Liver (tissue), 9 donors: ENCODE results near the gene ROR1. TPM values are rescaled to one million over a fixed set of nuclear protein-coding genes. Genes with fewer than 3 reads are reported as not detected.

ENCODE experiments used
- DNase-seq: peaks from one replicate; pipeline ENCODE4 v3.0.0-alpha.2; 2017; ENCODE audit warnings: low spot score
- H3K27ac ChIP-seq, 2 donors: one replicate each; pipeline ENCODE4 v1.7.0; 2013; ENCODE audit warnings: inconsistent platforms in 2 of 2, low read length in 2 of 2, control low read depth in 1 of 2, low read depth in 1 of 2, mild to moderate bottlenecking in 1 of 2
- H3K27me3 ChIP-seq, 4 donors: one replicate each; pipeline versions ENCODE4 v1.6.1 to v1.7.0; 2013; ENCODE audit warnings: low read length in 3 of 4, inconsistent platforms in 1 of 4, mild to moderate bottlenecking in 1 of 4, moderate library complexity in 1 of 4; ENCODE audit not compliant: control insufficient read depth in 4 of 4, insufficient read depth in 4 of 4
- H3K36me3 ChIP-seq, 4 donors: one replicate each; pipeline versions ENCODE4 v1.6.1 to v1.7.0; 2013; ENCODE audit warnings: low read length in 3 of 4, mild to moderate bottlenecking in 3 of 4, low read depth in 1 of 4, moderate library complexity in 1 of 4; ENCODE audit not compliant: control insufficient read depth in 4 of 4, insufficient read depth in 3 of 4
- H3K4me1 ChIP-seq, 4 donors: one replicate each; pipeline versions ENCODE4 v1.6.1 to v1.7.0; 2013; ENCODE audit warnings: low read length in 3 of 4, mild to moderate bottlenecking in 3 of 4, moderate library complexity in 1 of 4; ENCODE audit not compliant: control insufficient read depth in 4 of 4, insufficient read depth in 4 of 4
- H3K4me3 ChIP-seq, 3 donors: one replicate each; pipeline versions ENCODE4 v1.6.1 to v1.7.0; 2013; ENCODE audit warnings: low read length in 3 of 3, control low read depth in 1 of 3, low read depth in 1 of 3, mild to moderate bottlenecking in 1 of 3
- H3K9ac ChIP-seq, 2 donors: one replicate each; pipeline ENCODE4 v1.7.0; 2013; ENCODE audit warnings: low read length in 2 of 2, mild to moderate bottlenecking in 2 of 2, moderate library complexity in 2 of 2, control low read depth in 1 of 2, low read depth in 1 of 2
- H3K9me3 ChIP-seq, 4 donors: one replicate each; pipeline versions ENCODE4 v1.6.1 to v1.7.0; 2013; ENCODE audit warnings: low read length in 3 of 4; ENCODE audit not compliant: control insufficient read depth in 4 of 4
- EGR1 ChIP-seq, 2 donors: IDR thresholded peaks; 2 replicates each; pipeline ENCODE4 v1.6.1; 2016 to 2018; ENCODE audit warnings: antibody characterized with exemption in 2 of 2, low read depth in 2 of 2
- FOXA1 ChIP-seq: IDR thresholded peaks from 2 replicates; pipeline ENCODE4 v1.6.1; 2016; ENCODE audit warnings: antibody characterized with exemption
- FOXA2 ChIP-seq: IDR thresholded peaks from 2 replicates; pipeline ENCODE4 v1.6.1; 2016; ENCODE audit warnings: antibody characterized with exemption
- GABPA ChIP-seq, 2 donors: IDR thresholded peaks in 1 of 2; conservative IDR thresholded peaks in 1 of 2; 2 replicates each; pipeline ENCODE4 v1.6.1; 2016; ENCODE audit warnings: antibody characterized with exemption in 2 of 2, mild to moderate bottlenecking in 1 of 2, moderate library complexity in 1 of 2
- HNF4A ChIP-seq, 2 donors: conservative IDR thresholded peaks; 2 replicates each; pipeline ENCODE4 v1.6.1; 2016; ENCODE audit warnings: antibody characterized with exemption in 2 of 2, mild to moderate bottlenecking in 2 of 2
- HNF4G ChIP-seq: IDR thresholded peaks from 2 replicates; pipeline ENCODE4 v1.6.1; 2016; ENCODE audit warnings: antibody characterized with exemption
- JUND ChIP-seq, 2 donors: IDR thresholded peaks; 2 replicates each; pipeline ENCODE4 v1.6.1; 2016; ENCODE audit warnings: antibody characterized with exemption in 2 of 2
- NR2F2 ChIP-seq: IDR thresholded peaks from 2 replicates; pipeline ENCODE4 v1.6.1; 2016; ENCODE audit warnings: antibody characterized with exemption
- RAD21 ChIP-seq, 2 donors: IDR thresholded peaks; 2 replicates each; pipeline ENCODE4 v1.6.1; 2016; ENCODE audit warnings: antibody characterized with exemption in 2 of 2, mild to moderate bottlenecking in 2 of 2
- SP1 ChIP-seq: IDR thresholded peaks from 2 replicates; pipeline ENCODE4 v1.6.1; 2018; ENCODE audit warnings: antibody characterized with exemption, mild to moderate bottlenecking
- TAF1 ChIP-seq: conservative IDR thresholded peaks from 2 replicates; pipeline ENCODE4 v1.6.1; 2016; ENCODE audit warnings: antibody characterized with exemption, mild to moderate bottlenecking
- YY1 ChIP-seq: IDR thresholded peaks from 2 replicates; pipeline ENCODE4 v1.6.1; 2016; ENCODE audit warnings: antibody characterized with exemption, mild to moderate bottlenecking
- WGBS: extraction: QIAGEN DNeasy Blood & Tissue Kit; methylation state at CpG from one replicate; pipeline ENCODE4 v1.1.7; 2013; 5-methylcytosine and 5-hydroxymethylcytosine counted together
- polyA plus RNA-seq, 2 donors: library from polyadenylated mRNA; stranded (reverse) in 1 of 2; unstranded in 1 of 2; fragments of 200-250 nt in 1 of 2; fragments of >200 nt in 1 of 2; fragmentation: Nextera tagmentation in 1 of 2; extraction: Ambion mirVana in 1 of 2; gene quantifications; one replicate each; pipeline versions ENCODE4 v1.2.1 to v1.2.3, GENCODE V29; 2013 to 2015
- total RNA-seq, 2 donors: library from RNA; depleted of rRNA; stranded (reverse); fragments of >200 nt; gene quantifications; one replicate each; pipeline ENCODE4 v1.2.3, GENCODE V29; 2014
- TF ChIP-seq, protein P1 (sequence below): fragments of 150-350 bp; IDR thresholded peaks from 2 replicates; pipeline ENCODE4 v1.5.1; 2017; ENCODE audit warnings: improper control_type of control experiment, low read depth, low read length; ENCODE audit not compliant: missing input control
- TF ChIP-seq, protein P2 (sequence below): IDR thresholded peaks from 2 replicates; pipeline ENCODE4 v1.6.1; 2016; ENCODE audit warnings: antibody characterized with exemption
- TF ChIP-seq, protein P3 (sequence below): IDR thresholded peaks from 2 replicates; pipeline ENCODE4 v1.6.1; 2016; ENCODE audit warnings: antibody characterized with exemption
- TF ChIP-seq, protein P4 (sequence below): IDR thresholded peaks from 2 replicates; pipeline ENCODE4 v1.6.1; 2016; ENCODE audit warnings: antibody characterized with exemption
- donor health status: healthy.
- donor health status: healthy.
- donor health status: healthy.
- donor health status: healthy.
- donor health status: healthy.

Gene ROR1
- total and polyA plus RNA-seq, 4 donors, result 0.15 to 0.98 (median 0.37) TPM

DNA sequence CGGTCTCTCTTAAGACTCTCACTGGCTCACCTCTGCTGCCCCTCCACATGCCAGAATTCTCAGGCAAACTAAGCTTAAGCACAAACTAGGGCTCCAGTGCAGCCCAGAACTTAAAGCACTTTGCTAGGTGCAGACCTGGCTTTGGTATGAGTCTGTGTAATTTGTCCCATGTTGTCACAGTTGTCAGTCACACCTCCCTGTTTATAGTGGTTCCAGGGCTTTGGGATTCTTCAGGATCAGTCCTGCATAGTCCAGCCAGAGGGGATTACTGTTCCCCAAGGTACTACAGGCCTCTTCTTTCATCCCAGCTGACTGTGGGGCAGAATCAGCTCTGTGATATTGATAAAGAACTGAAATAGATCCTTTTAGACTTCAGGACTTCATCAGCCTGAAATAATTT is 324.6 kb downstream of the ROR1 start:
- no peak overlapping the region for H3K27ac ChIP-seq
- WGBS, result 96% methylated on average over 1 of the region's 1 CpG

DNA sequence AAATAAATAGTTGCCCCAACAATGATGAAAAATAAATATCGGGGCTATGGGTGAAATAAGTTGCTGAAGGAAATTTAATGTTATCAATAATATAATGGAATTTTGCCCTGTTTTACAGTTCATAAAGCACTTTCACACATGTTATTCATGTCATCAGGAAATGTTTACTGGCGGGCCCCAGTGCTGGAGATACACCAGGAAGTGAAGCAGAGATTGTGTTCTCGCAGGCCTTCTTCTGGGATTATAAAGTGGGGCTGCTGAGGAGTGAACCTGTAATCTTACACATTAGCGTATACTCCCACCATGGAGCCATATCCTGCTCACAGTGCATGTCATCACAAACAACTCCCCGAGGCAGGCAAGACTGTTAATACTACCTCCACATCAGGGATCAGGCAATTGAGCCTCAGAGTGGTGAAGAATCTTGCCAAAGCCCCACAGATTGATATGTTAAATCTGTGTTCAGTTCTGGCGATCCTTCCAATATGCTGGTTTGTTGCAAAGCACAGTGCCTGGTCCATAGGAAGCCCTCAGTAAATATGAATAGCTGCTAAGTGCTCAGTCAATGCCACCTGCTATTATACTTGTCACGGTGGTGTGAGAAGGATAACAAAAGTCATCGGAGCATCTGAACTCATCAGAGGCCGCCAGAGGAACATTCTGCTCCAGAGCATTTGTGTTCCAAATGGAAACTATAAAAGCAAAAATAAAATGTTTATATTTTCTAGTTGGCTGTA is 325.2 kb downstream of the ROR1 start:
- H3K27ac ChIP-seq, result no peak overlapping the region
- DNase-seq, result no peak
- no peak overlapping the region for H3K4me3 ChIP-seq
- 84% methylated on average over 9 of the region's 9 CpGs for WGBS
- TF ChIP-seq JUND (IDR thresholded peaks at IDR 0.05) (no peak), NR2F2 (no peak), FOXA2 (no peak), SP1 (no peak), GABPA (IDR thresholded peaks at IDR 0.05 in 1 of 2, conservative IDR thresholded peaks at IDR 0.05 in 1 of 2) (no peak), RAD21 (IDR thresholded peaks at IDR 0.05) (no peak), EGR1 (IDR thresholded peaks at IDR 0.05; ENCODE audit: low read depth in 2 of 2) (no peak), TAF1 (no peak), HNF4A (conservative IDR thresholded peaks at IDR 0.05) (no peak), FOXA1 (no peak), HNF4G (no peak), YY1 (no peak)
- TF ChIP-seq, protein P1, sequence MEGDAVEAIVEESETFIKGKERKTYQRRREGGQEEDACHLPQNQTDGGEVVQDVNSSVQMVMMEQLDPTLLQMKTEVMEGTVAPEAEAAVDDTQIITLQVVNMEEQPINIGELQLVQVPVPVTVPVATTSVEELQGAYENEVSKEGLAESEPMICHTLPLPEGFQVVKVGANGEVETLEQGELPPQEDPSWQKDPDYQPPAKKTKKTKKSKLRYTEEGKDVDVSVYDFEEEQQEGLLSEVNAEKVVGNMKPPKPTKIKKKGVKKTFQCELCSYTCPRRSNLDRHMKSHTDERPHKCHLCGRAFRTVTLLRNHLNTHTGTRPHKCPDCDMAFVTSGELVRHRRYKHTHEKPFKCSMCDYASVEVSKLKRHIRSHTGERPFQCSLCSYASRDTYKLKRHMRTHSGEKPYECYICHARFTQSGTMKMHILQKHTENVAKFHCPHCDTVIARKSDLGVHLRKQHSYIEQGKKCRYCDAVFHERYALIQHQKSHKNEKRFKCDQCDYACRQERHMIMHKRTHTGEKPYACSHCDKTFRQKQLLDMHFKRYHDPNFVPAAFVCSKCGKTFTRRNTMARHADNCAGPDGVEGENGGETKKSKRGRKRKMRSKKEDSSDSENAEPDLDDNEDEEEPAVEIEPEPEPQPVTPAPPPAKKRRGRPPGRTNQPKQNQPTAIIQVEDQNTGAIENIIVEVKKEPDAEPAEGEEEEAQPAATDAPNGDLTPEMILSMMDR, result no peak
- TF ChIP-seq, protein P2, sequence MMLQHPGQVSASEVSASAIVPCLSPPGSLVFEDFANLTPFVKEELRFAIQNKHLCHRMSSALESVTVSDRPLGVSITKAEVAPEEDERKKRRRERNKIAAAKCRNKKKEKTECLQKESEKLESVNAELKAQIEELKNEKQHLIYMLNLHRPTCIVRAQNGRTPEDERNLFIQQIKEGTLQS, result no peak
- TF ChIP-seq, protein P3, sequence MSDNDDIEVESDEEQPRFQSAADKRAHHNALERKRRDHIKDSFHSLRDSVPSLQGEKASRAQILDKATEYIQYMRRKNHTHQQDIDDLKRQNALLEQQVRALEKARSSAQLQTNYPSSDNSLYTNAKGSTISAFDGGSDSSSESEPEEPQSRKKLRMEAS, result no peak
- TF ChIP-seq, protein P4, sequence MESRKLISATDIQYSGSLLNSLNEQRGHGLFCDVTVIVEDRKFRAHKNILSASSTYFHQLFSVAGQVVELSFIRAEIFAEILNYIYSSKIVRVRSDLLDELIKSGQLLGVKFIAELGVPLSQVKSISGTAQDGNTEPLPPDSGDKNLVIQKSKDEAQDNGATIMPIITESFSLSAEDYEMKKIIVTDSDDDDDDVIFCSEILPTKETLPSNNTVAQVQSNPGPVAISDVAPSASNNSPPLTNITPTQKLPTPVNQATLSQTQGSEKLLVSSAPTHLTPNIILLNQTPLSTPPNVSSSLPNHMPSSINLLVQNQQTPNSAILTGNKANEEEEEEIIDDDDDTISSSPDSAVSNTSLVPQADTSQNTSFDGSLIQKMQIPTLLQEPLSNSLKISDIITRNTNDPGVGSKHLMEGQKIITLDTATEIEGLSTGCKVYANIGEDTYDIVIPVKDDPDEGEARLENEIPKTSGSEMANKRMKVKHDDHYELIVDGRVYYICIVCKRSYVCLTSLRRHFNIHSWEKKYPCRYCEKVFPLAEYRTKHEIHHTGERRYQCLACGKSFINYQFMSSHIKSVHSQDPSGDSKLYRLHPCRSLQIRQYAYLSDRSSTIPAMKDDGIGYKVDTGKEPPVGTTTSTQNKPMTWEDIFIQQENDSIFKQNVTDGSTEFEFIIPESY, result no peak
- H3K9ac ChIP-seq, result no peak overlapping the region
- H3K9me3 ChIP-seq, result no peaks in the 10 kb centered on the region
- H3K27me3 ChIP-seq, result no peaks in the 10 kb centered on the region
- no peaks in the 10 kb centered on the region for H3K36me3 ChIP-seq
- no peaks in the 10 kb centered on the region for H3K4me1 ChIP-seq

More for the DNA sequence above, 324.6 kb downstream of the ROR1 start:
- Histone ChIP-seq H3K4me3 (no peak overlapping the region), H3K36me3 (no peaks in the 10 kb centered on the region), H3K4me1 (no peaks in the 10 kb centered on the region), H3K9ac (no peak overlapping the region), H3K27me3 (no peaks in the 10 kb centered on the region), H3K9me3 (no peaks in the 10 kb centered on the region)
- TF ChIP-seq TAF1 (no peak), GABPA (IDR thresholded peaks at IDR 0.05 in 1 of 2, conservative IDR thresholded peaks at IDR 0.05 in 1 of 2) (no peak), HNF4A (conservative IDR thresholded peaks at IDR 0.05) (no peak)
- TF ChIP-seq, protein P4, result no peak
- DNase-seq, result no peak
